ENCODE results near the gene TWF1.
"Not testable (repeated sequence)": the region's sequence is repeated elsewhere in the genome, so short reads cannot be mapped to it uniquely, and the experiment has no call there.

The TWF1 gene

GRCh38 chr12:43805860-43806736, at the start of gene TWF1:
Gene TWF1 (minus strand): TSS chr12:43806317. CDS start chr12:43806245, 72 bp downstream.
- peak; percentile 58 for TF ChIP-seq CTCF (IDR thresholded peaks at IDR 0.05)
- Histone ChIP-seq H3K4me1 (ENCODE audit: control insufficient read depth in 1 of 2, insufficient read depth in 1 of 2, low read depth in 1 of 2, low read length in 1 of 2) (peaks cover 49% of the 10 kb centered on the region in 2 experiments), H3K27me3 (peaks cover 13% of the 10 kb centered on the region), H3K9me3 (no peaks in the 10 kb centered on the region), H3K27ac (peak within 1 kb of the TSS; percentile 88), H3K4me3 (ENCODE audit: low read depth in 1 of 2, low read length in 1 of 2) (peak within 1 kb of the TSS; percentile 90 to 91), H3K36me3 (peaks cover 26% of the 10 kb centered on the region)

GRCh38 chr12:43852744-43853143, 46.6 kb upstream of the TWF1 start:
- H3K4me1 ChIP-seq (ENCODE audit: control insufficient read depth in 1 of 2, insufficient read depth in 1 of 2, low read depth in 1 of 2, low read length in 1 of 2) = no peaks in the 10 kb centered on the region
- peaks cover 14% of the 10 kb centered on the region for H3K27me3 ChIP-seq
- TF ChIP-seq CTCF (IDR thresholded peaks at IDR 0.05) = no peak
- no peak overlapping the region for H3K27ac ChIP-seq
- no peaks in the 10 kb centered on the region for H3K36me3 ChIP-seq
- H3K9me3 ChIP-seq = no peaks in the 10 kb centered on the region
- no peak overlapping the region for H3K4me3 ChIP-seq (ENCODE audit: low read depth in 1 of 2, low read length in 1 of 2)

- Histone ChIP-seq H3K27ac (no peak overlapping the region), H3K27me3 (peaks cover 4% of the 10 kb centered on the region), H3K4me3 (ENCODE audit: low read depth in 1 of 2, low read length in 1 of 2) (no peak overlapping the region), H3K36me3 (no peaks in the 10 kb centered on the region), H3K9me3 (no peaks in the 10 kb centered on the region), H3K4me1 (ENCODE audit: control insufficient read depth in 1 of 2, insufficient read depth in 1 of 2, low read depth in 1 of 2, low read length in 1 of 2) (no peaks in the 10 kb centered on the region)
- TF ChIP-seq CTCF (IDR thresholded peaks at IDR 0.05) = no peak
These were observed 42.7 kb upstream of the TWF1 start for GRCh38 chr12:43848786-43849185.

- H3K27ac ChIP-seq = no peak overlapping the region
- H3K4me3 ChIP-seq (ENCODE audit: low read depth in 1 of 2, low read length in 1 of 2) = no peak overlapping the region
- no peaks in the 10 kb centered on the region for H3K36me3 ChIP-seq
- H3K9me3 ChIP-seq = no peaks in the 10 kb centered on the region
- no peak for TF ChIP-seq CTCF (IDR thresholded peaks at IDR 0.05)
- H3K4me1 ChIP-seq (ENCODE audit: control insufficient read depth in 1 of 2, insufficient read depth in 1 of 2, low read depth in 1 of 2, low read length in 1 of 2) = no peaks in the 10 kb centered on the region
- H3K27me3 ChIP-seq = peaks cover 5% of the 10 kb centered on the region
These were observed 42.0 kb upstream of the TWF1 start for GRCh38 chr12:43848226-43848507.

- not testable (repeated sequence) for H3K36me3 ChIP-seq; H3K27ac ChIP-seq; H3K9me3 ChIP-seq; H3K4me1 ChIP-seq (ENCODE audit: control insufficient read depth in 1 of 2, insufficient read depth in 1 of 2, low read depth in 1 of 2, low read length in 1 of 2); H3K4me3 ChIP-seq (ENCODE audit: low read depth in 1 of 2, low read length in 1 of 2)
- H3K27me3 ChIP-seq = peaks cover 10% of the 10 kb centered on the region
These were observed 41.5 kb upstream of the TWF1 start for GRCh38 chr12:43847425-43848225.

GRCh38 chr12:43842259-43842658, 36.1 kb upstream of the TWF1 start:
- Histone ChIP-seq H3K27ac (no peak overlapping the region), H3K9me3 (no peaks in the 10 kb centered on the region), H3K4me3 (ENCODE audit: low read depth in 1 of 2, low read length in 1 of 2) (no peak overlapping the region), H3K36me3 (no peaks in the 10 kb centered on the region), H3K4me1 (ENCODE audit: control insufficient read depth in 1 of 2, insufficient read depth in 1 of 2, low read depth in 1 of 2, low read length in 1 of 2) (no peaks in the 10 kb centered on the region), H3K27me3 (peaks cover 63% of the 10 kb centered on the region)
- no peak for TF ChIP-seq CTCF (IDR thresholded peaks at IDR 0.05)

Measured in neutrophil (primary cell).